Breast epithelium (tissue), 4 donors: Measurements from ENCODE around the gene LSG1. TPM values are rescaled to one million over a fixed set of nuclear protein-coding genes. Genes with fewer than 3 reads are reported as not detected.

Experiments
- DNase-seq, 2 donors: peaks; one replicate each; pipeline ENCODE4 v3.0.0-alpha.2; 2019; ENCODE audit warnings: low spot score in 2 of 2
- H3K27ac ChIP-seq, 2 donors: fragments of 200-600 bp; sonication (generic) in 1 of 2; one replicate each; pipeline ENCODE4 v1.5.1; 2016 to 2019; ENCODE audit warnings: mild to moderate bottlenecking in 1 of 2
- H3K27me3 ChIP-seq, 2 donors: fragments of 200-600 bp; sonication (generic) in 1 of 2; one replicate each; pipeline versions ENCODE4 v1.5.1 to v1.6.0; 2017 to 2019; ENCODE audit warnings: control low read depth in 1 of 2, mild to moderate bottlenecking in 1 of 2
- H3K36me3 ChIP-seq: fragments of 200-600 bp; one replicate; pipeline ENCODE4 v1.5.1; 2019
- H3K4me1 ChIP-seq, 2 donors: fragments of 200-600 bp; sonication (generic); one replicate each; pipeline ENCODE4 v1.5.1; 2016 to 2019; ENCODE audit warnings: control low read depth in 1 of 2
- H3K4me3 ChIP-seq, 3 donors: fragments of 200-600 bp; sonication (generic); 1 replicate in 2 of 3; 2 replicates in 1 of 3; pipeline ENCODE4 v1.5.1; 2016 to 2019; ENCODE audit warnings: mild to moderate bottlenecking in 3 of 3, moderate library complexity in 2 of 3
- H3K9me3 ChIP-seq, 2 donors: fragments of 200-600 bp; sonication (generic) in 1 of 2; one replicate each; pipeline ENCODE4 v1.5.1; 2016 to 2019; ENCODE audit warnings: control low read depth in 1 of 2
- CTCF ChIP-seq, 3 donors: fragments of 450-650 bp; IDR thresholded peaks; one replicate each; pipeline ENCODE4 v1.5.1; 2016 to 2017; ENCODE audit warnings: antibody characterized with exemption in 3 of 3, mild to moderate bottlenecking in 3 of 3, moderate library complexity in 3 of 3
- POLR2A ChIP-seq: fragments of 450-650 bp; IDR thresholded peaks from one replicate; pipeline ENCODE4 v1.6.1; 2016; ENCODE audit warnings: antibody characterized with exemption, mild to moderate bottlenecking, moderate library complexity
- POLR2AphosphoS5 ChIP-seq, 3 donors: sonication (generic); formaldehyde crosslinking; IDR thresholded peaks; one replicate each; pipeline ENCODE4 v1.6.1; 2017; ENCODE audit warnings: antibody characterized with exemption in 3 of 3
- intact Hi-C: fragments of 100-400 bp; cut with DNase I; formaldehyde crosslinking; loops from one replicate; pipeline ENCODE4 v1.15.1; 2023; ENCODE audit warnings: low total_unique reads
- total RNA-seq, 3 donors: library from RNA; depleted of rRNA; stranded (reverse); fragments of >200 nt; gene quantifications; one replicate each; pipeline ENCODE4 v1.1.0, GENCODE V29; 2016

Gene LSG1
- total RNA-seq, 3 donors from 2014 or later, result 34.9 to 62.3 (median 57.0) TPM

GRCh38 chr3:194647747-194648146 is 24.2 kb downstream of the LSG1 start:
- DNase-seq, result no peak
- H3K4me1 ChIP-seq, result no peaks in the 10 kb centered on the region
- no peak for TF ChIP-seq POLR2A
- no peak for TF ChIP-seq POLR2AphosphoS5 (IDR thresholded peaks at IDR 0.05)
- no peak for TF ChIP-seq CTCF (IDR thresholded peaks at IDR 0.05)
- H3K27me3 ChIP-seq, result no peaks in the 10 kb centered on the region
- no peaks in the 10 kb centered on the region for H3K9me3 ChIP-seq
- no peak overlapping the region for H3K4me3 ChIP-seq
- intact Hi-C loops, result no loop called here
- peaks cover 14% of the 10 kb centered on the region for H3K36me3 ChIP-seq
- H3K27ac ChIP-seq, result no peak overlapping the region

DNA sequence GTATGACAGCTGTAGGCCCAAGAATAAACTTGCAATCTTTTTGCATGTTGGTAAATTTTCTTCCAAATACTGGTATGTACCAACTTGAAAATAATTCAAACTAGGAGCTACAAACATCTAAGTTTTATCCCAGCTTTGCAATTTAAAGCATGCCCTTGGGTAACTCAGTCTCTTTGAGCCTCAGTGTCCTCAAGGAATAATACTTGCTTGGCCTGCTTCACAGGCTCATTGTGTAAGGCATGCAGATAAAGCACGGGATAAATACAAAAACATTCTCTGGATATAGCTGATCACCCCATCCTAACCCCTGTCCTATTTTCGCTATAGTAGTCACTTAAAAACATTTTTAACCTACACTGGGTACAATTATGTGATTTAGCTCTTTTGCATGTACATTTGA is 29.2 kb downstream of the LSG1 start:
- Histone ChIP-seq H3K4me3 (no peak overlapping the region), H3K4me1 (no peaks in the 10 kb centered on the region), H3K27me3 (no peaks in the 10 kb centered on the region), H3K9me3 (no peaks in the 10 kb centered on the region), H3K36me3 (peaks cover 5% of the 10 kb centered on the region), H3K27ac (no peak overlapping the region)
- DNase-seq, result no peak
- TF ChIP-seq CTCF (IDR thresholded peaks at IDR 0.05), result no peak
- no peak for TF ChIP-seq POLR2AphosphoS5 (IDR thresholded peaks at IDR 0.05)
- no peak for TF ChIP-seq POLR2A
- intact Hi-C loops, result no loop called here

DNA sequence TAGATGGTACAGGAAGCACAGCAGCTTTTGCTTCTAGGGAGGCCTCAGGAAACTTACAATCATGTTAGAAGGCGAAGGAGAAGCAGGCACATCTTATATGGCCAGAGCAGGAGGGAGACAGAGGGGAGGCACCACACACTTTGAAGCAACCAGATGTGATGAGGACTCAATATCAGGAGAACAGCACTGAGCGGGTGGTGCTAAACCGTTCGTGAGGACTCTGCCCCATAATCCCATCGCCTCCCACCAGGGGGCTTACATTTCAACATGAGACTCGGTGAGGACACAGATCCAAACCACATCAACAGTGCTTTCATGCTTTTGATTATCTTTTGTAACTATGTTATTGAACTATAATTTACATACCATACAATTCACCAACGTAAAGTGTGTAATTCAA is 31.2 kb downstream of the LSG1 start:
- H3K27me3 ChIP-seq, result no peaks in the 10 kb centered on the region
- H3K4me3 ChIP-seq, result no peak overlapping the region
- no peaks in the 10 kb centered on the region for H3K4me1 ChIP-seq
- no peak for TF ChIP-seq CTCF (IDR thresholded peaks at IDR 0.05)
- TF ChIP-seq POLR2AphosphoS5 (IDR thresholded peaks at IDR 0.05), result no peak
- TF ChIP-seq POLR2A, result no peak
- no peak for DNase-seq
- peaks cover 5% of the 10 kb centered on the region for H3K36me3 ChIP-seq
- intact Hi-C loops, result no loop called here
- H3K9me3 ChIP-seq, result no peaks in the 10 kb centered on the region
- peak overlapping the region in 1 of 2 donors; percentile 55 for H3K27ac ChIP-seq

DNA sequence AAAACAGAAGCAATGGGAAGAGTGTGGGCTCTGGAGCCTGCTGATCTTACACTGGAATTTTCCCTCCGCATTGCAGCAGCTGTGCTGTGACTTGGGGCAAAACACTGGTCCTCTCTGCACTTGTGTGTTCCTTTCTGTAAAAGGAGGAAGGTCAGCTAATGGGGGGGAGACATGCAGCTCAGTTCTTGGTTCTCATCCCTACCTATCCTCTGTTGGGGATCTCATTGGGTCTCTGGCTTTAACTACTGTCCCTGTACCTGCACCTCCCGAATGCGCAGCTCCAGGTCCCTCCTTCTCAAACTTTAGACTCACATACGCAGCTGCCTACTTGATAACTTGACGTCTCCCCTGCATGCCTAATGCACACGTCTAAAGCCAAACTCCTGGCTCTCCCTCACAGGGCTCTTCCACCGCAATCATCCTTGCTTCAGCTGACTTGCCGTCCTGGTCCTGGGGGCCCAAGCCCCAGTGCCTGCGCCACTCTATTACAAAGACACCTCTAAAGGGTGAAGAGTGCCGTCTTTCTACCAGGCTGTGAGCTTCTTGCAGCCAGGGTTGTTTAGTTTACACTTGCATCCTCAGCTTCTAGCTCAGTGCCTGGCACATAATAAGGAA is 32.9 kb downstream of the LSG1 start:
- intact Hi-C loops, result no loop called here
- Histone ChIP-seq H3K9me3 (no peaks in the 10 kb centered on the region), H3K27me3 (no peaks in the 10 kb centered on the region), H3K4me1 (no peaks in the 10 kb centered on the region), H3K4me3 (no peak overlapping the region), H3K36me3 (peaks cover 5% of the 10 kb centered on the region), H3K27ac (no peak overlapping the region)
- TF ChIP-seq CTCF (IDR thresholded peaks at IDR 0.05) (no peak), POLR2A (no peak), POLR2AphosphoS5 (IDR thresholded peaks at IDR 0.05) (no peak)
- no peak for DNase-seq

GRCh38 chr3:194637541-194638400 is 34.2 kb downstream of the LSG1 start:
- Histone ChIP-seq H3K27ac (no peak overlapping the region), H3K4me1 (no peaks in the 10 kb centered on the region)
- no peak for DNase-seq

More at GRCh38 chr3:194637541-194638400, 34.2 kb downstream of the LSG1 start:
- intact Hi-C loops, result no loop called here
- TF ChIP-seq CTCF (IDR thresholded peaks at IDR 0.05) (no peak), POLR2AphosphoS5 (IDR thresholded peaks at IDR 0.05) (no peak), POLR2A (no peak)
- H3K27me3 ChIP-seq, result no peaks in the 10 kb centered on the region
- H3K4me3 ChIP-seq, result no peak overlapping the region
- H3K36me3 ChIP-seq, result peaks cover 5% of the 10 kb centered on the region
- no peaks in the 10 kb centered on the region for H3K9me3 ChIP-seq
